ENCODE data around the gene SDK2.

Gene SDK2

GRCh38 chr17:73302189-73302588, 342.1 kb downstream of the SDK2 start:
- TF ChIP-seq POLR2AphosphoS5 (IDR thresholded peaks at IDR 0.05; ENCODE audit: low read depth), result no peak
- TF ChIP-seq, protein P1, sequence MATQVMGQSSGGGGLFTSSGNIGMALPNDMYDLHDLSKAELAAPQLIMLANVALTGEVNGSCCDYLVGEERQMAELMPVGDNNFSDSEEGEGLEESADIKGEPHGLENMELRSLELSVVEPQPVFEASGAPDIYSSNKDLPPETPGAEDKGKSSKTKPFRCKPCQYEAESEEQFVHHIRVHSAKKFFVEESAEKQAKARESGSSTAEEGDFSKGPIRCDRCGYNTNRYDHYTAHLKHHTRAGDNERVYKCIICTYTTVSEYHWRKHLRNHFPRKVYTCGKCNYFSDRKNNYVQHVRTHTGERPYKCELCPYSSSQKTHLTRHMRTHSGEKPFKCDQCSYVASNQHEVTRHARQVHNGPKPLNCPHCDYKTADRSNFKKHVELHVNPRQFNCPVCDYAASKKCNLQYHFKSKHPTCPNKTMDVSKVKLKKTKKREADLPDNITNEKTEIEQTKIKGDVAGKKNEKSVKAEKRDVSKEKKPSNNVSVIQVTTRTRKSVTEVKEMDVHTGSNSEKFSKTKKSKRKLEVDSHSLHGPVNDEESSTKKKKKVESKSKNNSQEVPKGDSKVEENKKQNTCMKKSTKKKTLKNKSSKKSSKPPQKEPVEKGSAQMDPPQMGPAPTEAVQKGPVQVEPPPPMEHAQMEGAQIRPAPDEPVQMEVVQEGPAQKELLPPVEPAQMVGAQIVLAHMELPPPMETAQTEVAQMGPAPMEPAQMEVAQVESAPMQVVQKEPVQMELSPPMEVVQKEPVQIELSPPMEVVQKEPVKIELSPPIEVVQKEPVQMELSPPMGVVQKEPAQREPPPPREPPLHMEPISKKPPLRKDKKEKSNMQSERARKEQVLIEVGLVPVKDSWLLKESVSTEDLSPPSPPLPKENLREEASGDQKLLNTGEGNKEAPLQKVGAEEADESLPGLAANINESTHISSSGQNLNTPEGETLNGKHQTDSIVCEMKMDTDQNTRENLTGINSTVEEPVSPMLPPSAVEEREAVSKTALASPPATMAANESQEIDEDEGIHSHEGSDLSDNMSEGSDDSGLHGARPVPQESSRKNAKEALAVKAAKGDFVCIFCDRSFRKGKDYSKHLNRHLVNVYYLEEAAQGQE (IDR thresholded peaks at IDR 0.05; ENCODE audit: insufficient replicate concordance, low read depth), result no peak
- no peak for TF ChIP-seq SPI1 (IDR thresholded peaks at IDR 0.05; ENCODE audit: borderline replicate concordance, low read depth)
- no peak for TF ChIP-seq GABPA (IDR thresholded peaks at IDR 0.05; ENCODE audit: low read depth)
- no peak for TF ChIP-seq CTCF (IDR thresholded peaks at IDR 0.05; ENCODE audit: insufficient read depth, low read length)
- no peak overlapping the region for H3K27ac ChIP-seq (replicated peaks)

GRCh38 chr17:73301369-73301768, 342.9 kb downstream of the SDK2 start:
- TF ChIP-seq CTCF (IDR thresholded peaks at IDR 0.05; ENCODE audit: insufficient read depth, low read length) (no peak), POLR2AphosphoS5 (IDR thresholded peaks at IDR 0.05; ENCODE audit: low read depth) (no peak), SPI1 (IDR thresholded peaks at IDR 0.05; ENCODE audit: borderline replicate concordance, low read depth) (no peak), GABPA (IDR thresholded peaks at IDR 0.05; ENCODE audit: low read depth) (no peak)
- TF ChIP-seq, protein P1 (IDR thresholded peaks at IDR 0.05; ENCODE audit: insufficient replicate concordance, low read depth), result no peak
- H3K27me3 ChIP-seq (ENCODE audit: insufficient read depth, poor library complexity, severe bottlenecking), result no peaks in the 10 kb centered on the region
- DNase-seq (ENCODE audit: low read depth in 1 of 2, low spot score in 1 of 2), result no peak
- H3K4me3 ChIP-seq (replicated peaks; ENCODE audit: insufficient read depth, low read length), result no peak overlapping the region
- H3K27ac ChIP-seq (replicated peaks), result no peak overlapping the region

More at GRCh38 chr17:73302189-73302588, 342.1 kb downstream of the SDK2 start:
- DNase-seq (ENCODE audit: low read depth in 1 of 2, low spot score in 1 of 2), result no peak
- Histone ChIP-seq H3K27me3 (ENCODE audit: insufficient read depth, poor library complexity, severe bottlenecking) (no peaks in the 10 kb centered on the region), H3K4me3 (replicated peaks; ENCODE audit: insufficient read depth, low read length) (no peak overlapping the region)

DNA sequence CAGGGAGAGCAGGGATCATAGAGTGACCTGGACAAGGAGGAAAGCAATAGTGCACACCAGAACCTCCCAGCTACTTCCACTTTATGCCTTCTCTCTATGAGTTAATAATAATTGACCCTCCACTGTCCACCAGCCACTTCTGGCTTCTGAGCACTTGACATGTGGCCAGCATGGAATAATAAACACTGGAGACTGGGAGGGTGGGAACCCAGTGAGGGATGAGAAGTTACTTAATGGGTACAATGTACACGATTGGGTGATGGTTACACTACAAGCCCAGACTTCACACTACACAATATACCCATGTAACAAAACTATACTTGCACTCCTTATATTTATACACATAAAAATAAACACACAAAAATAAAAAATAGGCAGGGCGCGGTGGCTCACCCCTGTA, 343.9 kb downstream of the SDK2 start:
- Histone ChIP-seq H3K27ac (replicated peaks) (no peak overlapping the region), H3K27me3 (ENCODE audit: insufficient read depth, poor library complexity, severe bottlenecking) (no peaks in the 10 kb centered on the region), H3K4me3 (replicated peaks; ENCODE audit: insufficient read depth, low read length) (no peak overlapping the region)
- DNase-seq (ENCODE audit: low read depth in 1 of 2, low spot score in 1 of 2), result no peak
- TF ChIP-seq POLR2AphosphoS5 (IDR thresholded peaks at IDR 0.05; ENCODE audit: low read depth), result no peak
- TF ChIP-seq GABPA (IDR thresholded peaks at IDR 0.05; ENCODE audit: low read depth), result no peak
- no peak for TF ChIP-seq SPI1 (IDR thresholded peaks at IDR 0.05; ENCODE audit: borderline replicate concordance, low read depth)
- TF ChIP-seq, protein P1 (IDR thresholded peaks at IDR 0.05; ENCODE audit: insufficient replicate concordance, low read depth), result no peak
- TF ChIP-seq CTCF (IDR thresholded peaks at IDR 0.05; ENCODE audit: insufficient read depth, low read length), result no peak
